Thyroid gland (tissue), 4 donors: ENCODE data around the gene CFC1. TPM values are rescaled to one million over a fixed set of nuclear protein-coding genes. Genes with fewer than 3 reads are reported as not detected.
"Not testable (repeated sequence)": the region's sequence is repeated elsewhere in the genome, so short reads cannot be mapped to it uniquely, and the experiment has no call there.

ENCODE experiments used
- DNase-seq, 2 donors: peaks; one replicate each; pipeline ENCODE4 v3.0.0-alpha.2; 2019
- H3K27ac ChIP-seq, 3 donors: fragments of 200-600 bp; sonication (generic); 1 replicate in 2 of 3; 2 replicates in 1 of 3; pipeline ENCODE4 v1.5.1; 2016 to 2019; ENCODE audit warnings: mild to moderate bottlenecking in 1 of 3, moderate library complexity in 1 of 3
- H3K27me3 ChIP-seq: fragments of 200-600 bp; sonication (generic); one replicate; pipeline ENCODE4 v1.5.1; 2019
- H3K36me3 ChIP-seq, 2 donors: fragments of 200-600 bp; sonication (generic); one replicate each; pipeline ENCODE4 v1.5.1; 2016 to 2019
- H3K4me1 ChIP-seq, 2 donors: fragments of 200-600 bp; sonication (generic); one replicate each; pipeline ENCODE4 v1.5.1; 2017 to 2019
- H3K4me3 ChIP-seq, 3 donors: fragments of 200-600 bp; sonication (generic); replicated peaks in 1 of 3; 1 replicate in 2 of 3; 2 replicates in 1 of 3; pipeline ENCODE4 v1.5.1; 2016; ENCODE audit warnings: mild to moderate bottlenecking in 1 of 3
- H3K9me3 ChIP-seq: fragments of 200-600 bp; sonication (generic); one replicate; pipeline ENCODE4 v1.5.1; 2017
- WGBS, 2 donors: methylation state at CpG; one replicate each; pipeline ENCODE4 v1.1.5; 2017; 5-methylcytosine and 5-hydroxymethylcytosine counted together
- intact Hi-C: fragments of 100-400 bp; cut with DNase I; formaldehyde crosslinking; loops from one replicate; pipeline ENCODE4 v1.15.1; 2023
- total RNA-seq, 4 donors: library from RNA; depleted of rRNA; stranded (reverse); fragments of >200 nt; gene quantifications; one replicate each; pipeline ENCODE4 v1.2.3, GENCODE V29; 2016

Gene CFC1
- not detected for total RNA-seq

GRCh38 chr2:130599393-130599792 lies at the start of gene CFC1:
TSS of gene CFC1 (minus strand) at chr2:130599575. CDS start at chr2:130599287, 288 bp downstream.
- H3K4me1 ChIP-seq, H3K4me3 ChIP-seq, H3K36me3 ChIP-seq, DNase-seq, H3K27me3 ChIP-seq, H3K27ac ChIP-seq, H3K9me3 ChIP-seq, intact Hi-C loops: not testable (repeated sequence)
- no CpG with 5 or more reads among the region's 6 CpGs for WGBS, 2 donors

GRCh38 chr2:130641688-130642087 lies 42.3 kb upstream of the CFC1 start:
- DNase-seq, H3K4me1 ChIP-seq, H3K27me3 ChIP-seq, intact Hi-C loops, H3K36me3 ChIP-seq, H3K9me3 ChIP-seq, H3K27ac ChIP-seq, H3K4me3 ChIP-seq: not testable (repeated sequence)
- 71 to 73% methylated on average over 4 of the region's 4 CpGs for WGBS, 2 donors

GRCh38 chr2:130638973-130639372 lies 39.6 kb upstream of the CFC1 start:
- H3K27me3 ChIP-seq, H3K4me1 ChIP-seq, H3K36me3 ChIP-seq, H3K9me3 ChIP-seq, intact Hi-C loops, H3K4me3 ChIP-seq, DNase-seq, H3K27ac ChIP-seq: not testable (repeated sequence)
- 60 to 78% methylated on average over 2 of the region's 2 CpGs for WGBS, 2 donors

- H3K9me3 ChIP-seq, H3K27ac ChIP-seq, DNase-seq, H3K36me3 ChIP-seq, intact Hi-C loops, H3K4me3 ChIP-seq, H3K27me3 ChIP-seq, H3K4me1 ChIP-seq: not testable (repeated sequence)
- WGBS, 2 donors: 87 to 90% methylated on average over 9 of the region's 10 CpGs
These were observed 29.6 kb upstream of the CFC1 start for GRCh38 chr2:130628784-130629475.

- no CpG with 5 or more reads among the region's 13 CpGs for WGBS, 2 donors
These were observed 11.8 kb upstream of the CFC1 start, which contains the start of gene POTEJ for GRCh38 chr2:130611140-130611539. TSS of gene POTEJ (plus strand) at chr2:130611440. CDS start at chr2:130611533, 93 bp downstream.

GRCh38 chr2:130610486-130610885 lies 11.1 kb upstream of the CFC1 start:
- intact Hi-C loops, H3K9me3 ChIP-seq, H3K27me3 ChIP-seq, H3K4me1 ChIP-seq, H3K36me3 ChIP-seq, H3K27ac ChIP-seq, DNase-seq, H3K4me3 ChIP-seq: not testable (repeated sequence)
- WGBS, 2 donors: 82 to 84% methylated on average over 8 of the region's 15 CpGs

More at GRCh38 chr2:130611140-130611539, 11.8 kb upstream of the CFC1 start, which contains the start of gene POTEJ:
- intact Hi-C loops, H3K4me3 ChIP-seq, H3K4me1 ChIP-seq, H3K27me3 ChIP-seq, H3K27ac ChIP-seq, DNase-seq, H3K36me3 ChIP-seq, H3K9me3 ChIP-seq: not testable (repeated sequence)

GRCh38 chr2:130609002-130609920 lies 9.9 kb upstream of the CFC1 start:
- intact Hi-C loops, DNase-seq, H3K36me3 ChIP-seq, H3K4me1 ChIP-seq, H3K4me3 ChIP-seq, H3K9me3 ChIP-seq, H3K27me3 ChIP-seq, H3K27ac ChIP-seq: not testable (repeated sequence)
- 39 to 45% methylated on average over 7 of the region's 28 CpGs for WGBS, 2 donors

GRCh38 chr2:130608276-130609001 lies 9.1 kb upstream of the CFC1 start:
- H3K4me3 ChIP-seq, H3K27me3 ChIP-seq, H3K27ac ChIP-seq, intact Hi-C loops, H3K9me3 ChIP-seq, H3K4me1 ChIP-seq, DNase-seq, H3K36me3 ChIP-seq: not testable (repeated sequence)
- whole genome bisulfite sequencing, 2 donors: 100% methylated on average over 2 of the region's 17 CpGs; no CpG with 5 or more reads in 1 of the 2 donors

- DNase-seq, H3K4me3 ChIP-seq, intact Hi-C loops, H3K9me3 ChIP-seq, H3K4me1 ChIP-seq, H3K27ac ChIP-seq, H3K27me3 ChIP-seq, H3K36me3 ChIP-seq: not testable (repeated sequence)
- 28 to 30% methylated on average over 5 to 6 of the region's 15 CpGs for WGBS, 2 donors
These were observed 2.4 kb upstream of the CFC1 start for GRCh38 chr2:130601648-130602302.

GRCh38 chr2:130599926-130600325 lies 551 bp upstream of the CFC1 start:
- H3K36me3 ChIP-seq: not testable (repeated sequence)
- 89% methylated on average over 9 of the region's 9 CpGs; no CpG with 5 or more reads in 1 of the 2 donors for WGBS, 2 donors

GRCh38 chr2:130598463-130598862 lies 912 bp downstream of the CFC1 start:
- intact Hi-C loops: not testable (repeated sequence)

More at GRCh38 chr2:130599926-130600325, 551 bp upstream of the CFC1 start:
- H3K27me3 ChIP-seq, H3K4me3 ChIP-seq, H3K4me1 ChIP-seq, intact Hi-C loops, H3K27ac ChIP-seq, DNase-seq, H3K9me3 ChIP-seq: not testable (repeated sequence)

GRCh38 chr2:130597994-130598393 lies 1.4 kb downstream of the CFC1 start:
- H3K9me3 ChIP-seq, H3K36me3 ChIP-seq, H3K27ac ChIP-seq, H3K4me1 ChIP-seq, H3K4me3 ChIP-seq, H3K27me3 ChIP-seq, intact Hi-C loops, DNase-seq: not testable (repeated sequence)
- no CpG with 5 or more reads among the region's 22 CpGs for WGBS, 2 donors

More at GRCh38 chr2:130598463-130598862, 912 bp downstream of the CFC1 start:
- not testable (repeated sequence) for H3K9me3 ChIP-seq, H3K4me1 ChIP-seq, H3K4me3 ChIP-seq, H3K36me3 ChIP-seq, DNase-seq, H3K27me3 ChIP-seq, H3K27ac ChIP-seq
- WGBS, 2 donors: 55 to 62% methylated on average over 10 to 12 of the region's 15 CpGs
